GM12878 (cell line): ENCODE results near the gene SCLT1.

Experiments
- CEBPB ChIP-seq, 2 experiments: fragments of 150-350 bp in 1 of 2; IDR thresholded peaks; 2 replicates each; pipeline ENCODE4 v1.6.1; 2012 to 2014; ENCODE audit warnings: low read depth in 2 of 2, low read length in 2 of 2, borderline replicate concordance in 1 of 2, inconsistent platforms in 1 of 2
- POLR2AphosphoS5 ChIP-seq: IDR thresholded peaks from 2 replicates; pipeline ENCODE4 v1.6.1; 2011; ENCODE audit warnings: mild to moderate bottlenecking, low read length, inconsistent platforms
- ZNF207 ChIP-seq: fragments of 450-650 bp; IDR thresholded peaks from 2 replicates; pipeline ENCODE4 v1.6.1; 2014; ENCODE audit warnings: antibody characterized with exemption, mild to moderate bottlenecking, borderline replicate concordance

GRCh38 chr4:129110931-129111330 is 17.6 kb upstream of the SCLT1 start:
- no peak for TF ChIP-seq POLR2AphosphoS5
- no peak for TF ChIP-seq CEBPB (IDR thresholded peaks at IDR 0.05; ENCODE audit: borderline replicate concordance in 1 of 2, low read depth in 2 of 2, low read length in 2 of 2)
- TF ChIP-seq ZNF207, result no peak
